ENCODE measurements around the gene POLG2. TPM values are rescaled to one million over a fixed set of nuclear protein-coding genes. Genes with fewer than 3 reads are reported as not detected.

POLG2 gene
- total and polyA plus RNA-seq, 10 of the 15 experiments (the other 5 are each of a cell fraction or from before 2014, with no cell fraction given), result 10.2 to 27.7 (median 22.2) TPM

- Histone ChIP-seq H3K9ac (ENCODE audit: control insufficient read depth, insufficient read depth, low read length) (no peak overlapping the region), H3K79me2 (ENCODE audit: control insufficient read depth, insufficient read depth, low read length) (no peaks in the 10 kb centered on the region), H3K36me3 (ENCODE audit: control insufficient read depth in 2 of 2, insufficient read depth in 2 of 2, low read length in 1 of 2) (no peaks in the 10 kb centered on the region), H3K9me3 (replicated peaks; ENCODE audit: control insufficient read depth, insufficient read depth, low read length) (no peaks in the 10 kb centered on the region; the same call in 2 of the 3 replicates), H3K4me2 (ENCODE audit: control insufficient read depth, insufficient read depth) (no peak overlapping the region), H3K27me3 (replicated peaks in 1 of 2; ENCODE audit: control insufficient read depth in 2 of 2, insufficient read depth in 2 of 2, low read length in 1 of 2) (no peaks in the 10 kb centered on the region), H4K20me1 (ENCODE audit: control insufficient read depth, insufficient read depth) (no peaks in the 10 kb centered on the region), H3K4me3 (no peak overlapping the region), H2AFZ (ENCODE audit: control insufficient read depth, low read depth, low read length) (no peak overlapping the region), H3K27ac (ENCODE audit: control insufficient read depth, insufficient read depth) (no peak overlapping the region), H3K4me1 (ENCODE audit: control insufficient read depth, insufficient read depth, low read length) (no peaks in the 10 kb centered on the region)
- ChIA-PET RAD21 (ENCODE audit: unreplicated experiment) (interaction anchor here (1.1 kb wide), 1 partner anchor 9 kb away, joined by 5 read pairs; no protein-coding TSS in a partner anchor), SMC1A (ENCODE audit: uncharacterized antibody, unreplicated experiment) (interaction anchor here (1.0 kb wide), 2 partner anchors 69 to 102 kb away, joined by 3 read pairs; partner anchors contain the start of gene POLG2), CTCF (interaction anchor here (0.7 to 2.8 kb wide), 7 partner anchors 9 to 349 kb away, joined by 3 to 16 read pairs (median 4); no protein-coding TSS in a partner anchor), POLR2A (interaction anchor here (0.6 to 0.7 kb wide), 4 partner anchors 34 to 1982 kb away, joined by 4 to 6 read pairs (median 5); no protein-coding TSS in a partner anchor)
- intact Hi-C loops (cut with micrococcal nuclease; ENCODE audit: unreplicated experiment), result no loop called here
- ATAC-seq, result no peak
- FAIRE-seq, result no peak
- TF ChIP-seq EED (IDR thresholded peaks at IDR 0.05; ENCODE audit: low read depth) (no peak), USF1 (IDR thresholded peaks at IDR 0.05; ENCODE audit: borderline replicate concordance, extremely low read length, insufficient read depth, low read depth, low read length) (no peak), YBX1 (IDR thresholded peaks at IDR 0.05) (no peak)
- DNase-seq (ENCODE audit: low read depth, low spot score), result no peak
- BruUV-seq (replicated peaks), result no TSS peak
- in situ Hi-C loops (cut with MboI), result no loop called here
- 55% methylated on average over 1 of the region's 1 CpG for WGBS (ENCODE audit: insufficient coverage, insufficient replicate concordance, low lambda C conversion rate, missing lambda C conversion rate)
Observed at GRCh38 chr17:64428406-64428805, 68.4 kb downstream of the POLG2 start.

Small RNA genes lying within 50 kb of the gene (microRNA-seq; reads per million reads assigned to microRNA genes)
- gene MIR3064, result 7.5 reads per million, percentile 38 among the genes with 10 or more reads in this experiment
- not detected for gene MIR5047

Small RNA genes lying within 50 kb of the gene (small RNA-seq; reads per million reads assigned to genes)
- gene ATP5MFP4, result not detected

Other genes starting within 250 kb of the POLG2 start
- 16.2 and 18.5 TPM in 2 replicates for gene TEX2, start 233.8 kb downstream of the POLG2 start, total RNA-seq (2014; rRNA removed)
- gene TEX2, start 233.8 kb downstream of the POLG2 start, total RNA-seq (2014; rRNA removed; fragmentation: Illumina TruSeq; extraction: Trizol), result 15.0 and 16.5 TPM in 2 replicates
- 18.8 and 21.5 TPM in 2 replicates for gene TEX2, start 233.8 kb downstream of the POLG2 start, total RNA-seq (2021)
- 8.8 and 9.9 TPM in 2 replicates for gene TEX2, start 233.8 kb downstream of the POLG2 start, polyA plus RNA-seq (2011; rRNA removed)
- 19.9 and 21.9 TPM in 2 replicates for gene TEX2, start 233.8 kb downstream of the POLG2 start, polyA plus RNA-seq (2014; fragmentation: Illumina TruSeq; extraction: Trizol)
- 1 to 10 TPM; 3.8 to 4.3 TPM for gene TEX2, start 233.8 kb downstream of the POLG2 start, polyA plus RNA-seq (2014; fragmentation: Nextera tagmentation; extraction: Ambion mirVana)
- 12.4 and 12.8 TPM in 2 replicates for gene TEX2, start 233.8 kb downstream of the POLG2 start, polyA plus RNA-seq (2014; rRNA removed)
- 10 to 100 TPM; 16.6 to 18.0 TPM for gene TEX2, start 233.8 kb downstream of the POLG2 start, polyA plus RNA-seq (2016; fragmentation: Nextera tagmentation; extraction: Ambion mirVana)
- gene PECAM1, start 106.2 kb downstream of the POLG2 start, total RNA-seq (2014; rRNA removed), result 11.1 and 13.2 TPM in 2 replicates
- 9.5 and 9.7 TPM in 2 replicates for gene PECAM1, start 106.2 kb downstream of the POLG2 start, total RNA-seq (2014; rRNA removed; fragmentation: Illumina TruSeq; extraction: Trizol)
- gene PECAM1, start 106.2 kb downstream of the POLG2 start, total RNA-seq (2021), result 26.1 and 35.2 TPM in 2 replicates
- 32.7 and 34.7 TPM in 2 replicates for gene PECAM1, start 106.2 kb downstream of the POLG2 start, polyA plus RNA-seq (2011; rRNA removed)
- 13.9 and 17.4 TPM in 2 replicates for gene PECAM1, start 106.2 kb downstream of the POLG2 start, polyA plus RNA-seq (2014; fragmentation: Illumina TruSeq; extraction: Trizol)
- gene PECAM1, start 106.2 kb downstream of the POLG2 start, polyA plus RNA-seq (2014; fragmentation: Nextera tagmentation; extraction: Ambion mirVana), result 1 to 10 TPM; 6.9 to 7.5 TPM
- gene PECAM1, start 106.2 kb downstream of the POLG2 start, polyA plus RNA-seq (2014; rRNA removed), result 16.7 and 20.6 TPM in 2 replicates
- gene PECAM1, start 106.2 kb downstream of the POLG2 start, polyA plus RNA-seq (2016; fragmentation: Nextera tagmentation; extraction: Ambion mirVana), result 10 to 100 TPM; 12.5 to 14.1 TPM
- 15.4 and 17.8 TPM in 2 replicates for gene MILR1, start 47.9 kb downstream of the POLG2 start, total RNA-seq (2014; rRNA removed)
- gene MILR1, start 47.9 kb downstream of the POLG2 start, total RNA-seq (2014; rRNA removed; fragmentation: Illumina TruSeq; extraction: Trizol), result 24.0 and 24.6 TPM in 2 replicates
- gene MILR1, start 47.9 kb downstream of the POLG2 start, total RNA-seq (2021), result 13.2 and 16.7 TPM in 2 replicates
- gene MILR1, start 47.9 kb downstream of the POLG2 start, polyA plus RNA-seq (2011; rRNA removed), result 2.0 and 2.4 TPM in 2 replicates
- 47.2 and 54.1 TPM in 2 replicates for gene MILR1, start 47.9 kb downstream of the POLG2 start, polyA plus RNA-seq (2014; fragmentation: Illumina TruSeq; extraction: Trizol)
- gene MILR1, start 47.9 kb downstream of the POLG2 start, polyA plus RNA-seq (2014; fragmentation: Nextera tagmentation; extraction: Ambion mirVana), result 10 to 100 TPM; 16.2 to 25.0 TPM
- gene MILR1, start 47.9 kb downstream of the POLG2 start, polyA plus RNA-seq (2014; rRNA removed), result 16.4 and 19.2 TPM in 2 replicates
- gene MILR1, start 47.9 kb downstream of the POLG2 start, polyA plus RNA-seq (2016; fragmentation: Nextera tagmentation; extraction: Ambion mirVana), result 1 to 10 TPM; 2.8 to 4.3 TPM
- 257 and 299 TPM in 2 replicates for gene DDX5, start 9.2 kb upstream of the POLG2 start, total RNA-seq (2014; rRNA removed)
- gene DDX5, start 9.2 kb upstream of the POLG2 start, total RNA-seq (2014; rRNA removed; fragmentation: Illumina TruSeq; extraction: Trizol), result 482 and 485 TPM in 2 replicates
- gene DDX5, start 9.2 kb upstream of the POLG2 start, total RNA-seq (2021), result 713 and 715 TPM in 2 replicates
- gene DDX5, start 9.2 kb upstream of the POLG2 start, polyA plus RNA-seq (2011; rRNA removed), result 766 and 1,007 TPM in 2 replicates
- gene DDX5, start 9.2 kb upstream of the POLG2 start, polyA plus RNA-seq (2014; fragmentation: Illumina TruSeq; extraction: Trizol), result 689 and 910 TPM in 2 replicates
- gene DDX5, start 9.2 kb upstream of the POLG2 start, polyA plus RNA-seq (2014; fragmentation: Nextera tagmentation; extraction: Ambion mirVana), result 100 to 1,000 TPM; 530 to 888 TPM
- gene DDX5, start 9.2 kb upstream of the POLG2 start, polyA plus RNA-seq (2014; rRNA removed), result 1,062 and 1,423 TPM in 2 replicates
- 100 to 1,000 TPM; 723 to 740 TPM for gene DDX5, start 9.2 kb upstream of the POLG2 start, polyA plus RNA-seq (2016; fragmentation: Nextera tagmentation; extraction: Ambion mirVana)
- 28.4 and 31.3 TPM in 2 replicates for gene CEP95, start 9.9 kb upstream of the POLG2 start, total RNA-seq (2014; rRNA removed)
- 35.1 and 36.6 TPM in 2 replicates for gene CEP95, start 9.9 kb upstream of the POLG2 start, total RNA-seq (2014; rRNA removed; fragmentation: Illumina TruSeq; extraction: Trizol)
- gene CEP95, start 9.9 kb upstream of the POLG2 start, total RNA-seq (2021), result 25.0 and 27.8 TPM in 2 replicates
- 54.9 and 76.9 TPM in 2 replicates for gene CEP95, start 9.9 kb upstream of the POLG2 start, polyA plus RNA-seq (2011; rRNA removed)
- gene CEP95, start 9.9 kb upstream of the POLG2 start, polyA plus RNA-seq (2014; fragmentation: Illumina TruSeq; extraction: Trizol), result 37.2 and 41.8 TPM in 2 replicates
- gene CEP95, start 9.9 kb upstream of the POLG2 start, polyA plus RNA-seq (2014; fragmentation: Nextera tagmentation; extraction: Ambion mirVana), result 10 to 100 TPM; 17.7 to 22.6 TPM
- 32.9 and 36.6 TPM in 2 replicates for gene CEP95, start 9.9 kb upstream of the POLG2 start, polyA plus RNA-seq (2014; rRNA removed)
- gene CEP95, start 9.9 kb upstream of the POLG2 start, polyA plus RNA-seq (2016; fragmentation: Nextera tagmentation; extraction: Ambion mirVana), result 10 to 100 TPM; 24.7 to 25.5 TPM
- 7.9 and 11.1 TPM in 2 replicates for gene SMURF2, start 165.3 kb upstream of the POLG2 start, total RNA-seq (2014; rRNA removed)
- gene SMURF2, start 165.3 kb upstream of the POLG2 start, total RNA-seq (2014; rRNA removed; fragmentation: Illumina TruSeq; extraction: Trizol), result 13.0 and 13.4 TPM in 2 replicates
- gene SMURF2, start 165.3 kb upstream of the POLG2 start, total RNA-seq (2021), result 8.8 and 9.0 TPM in 2 replicates
- 11.8 and 13.6 TPM in 2 replicates for gene SMURF2, start 165.3 kb upstream of the POLG2 start, polyA plus RNA-seq (2011; rRNA removed)
- gene SMURF2, start 165.3 kb upstream of the POLG2 start, polyA plus RNA-seq (2014; fragmentation: Illumina TruSeq; extraction: Trizol), result 12.0 and 12.7 TPM in 2 replicates
- 1 to 10 TPM; 2.8 to 3.3 TPM for gene SMURF2, start 165.3 kb upstream of the POLG2 start, polyA plus RNA-seq (2014; fragmentation: Nextera tagmentation; extraction: Ambion mirVana)
- gene SMURF2, start 165.3 kb upstream of the POLG2 start, polyA plus RNA-seq (2014; rRNA removed), result 6.5 and 7.1 TPM in 2 replicates
- gene SMURF2, start 165.3 kb upstream of the POLG2 start, polyA plus RNA-seq (2016; fragmentation: Nextera tagmentation; extraction: Ambion mirVana), result 1 to 10 TPM; 3.5 to 4.5 TPM

Data from GM12878 (cell line).